SK-N-SH (cell line): Measurements from ENCODE around the gene FBXO40. TPM values are rescaled to one million over a fixed set of nuclear protein-coding genes. Genes with fewer than 3 reads are reported as not detected.

ENCODE experiments used
- CTCF ChIA-PET: fragments of 300-600, 350-600 bp; formaldehyde crosslinking; extraction: SDS; loops from one replicate; lab custom pipeline; 2021; lab: Yijun Ruan, JAX
- POLR2A ChIA-PET: fragments of 350-600 bp; sonication (Branson Sonifier 250); formaldehyde crosslinking; extraction: SDS; loops from one replicate; lab custom pipeline; 2020; ENCODE audit warnings: antibody characterized with exemption, inconsistent platforms; lab: Yijun Ruan, JAX
- DNase-seq: peaks from one replicate; pipeline ENCODE4 v3.0.0; 2012
- H2AFZ ChIP-seq: fragments of 200-600 bp; sonication (generic); 2 replicates; pipeline ENCODE4 v1.8.1; 2016; ENCODE audit warnings: antibody characterized with exemption, mild to moderate bottlenecking, low read depth
- H3F3A ChIP-seq: fragments of 200-600 bp; sonication (generic); replicated peaks from 2 replicates; pipeline ENCODE3; 2016; ENCODE audit warnings: antibody characterized with exemption, mild to moderate bottlenecking; ENCODE audit not compliant: insufficient read depth
- H3K27ac ChIP-seq, 2 experiments: fragments of 200-500 bp in 1 of 2; fragments of 200-600 bp in 1 of 2; sonication (Bioruptor generic) in 1 of 2; sonication (generic), shearing (Covaris generic) in 1 of 2; 2 replicates each; pipeline versions ENCODE4 v1.5.1 to v1.6.1; 2014 to 2016; ENCODE audit warnings: low read depth in 2 of 2, inconsistent platforms in 1 of 2, low read length in 1 of 2, mild to moderate bottlenecking in 1 of 2, mixed read lengths in 1 of 2
- H3K27me3 ChIP-seq: fragments of 200-600 bp; sonication (generic), shearing (Covaris generic); 2 replicates; pipeline ENCODE4 v1.6.1; 2016; ENCODE audit warnings: mixed run types; ENCODE audit not compliant: insufficient read depth
- H3K36me3 ChIP-seq, 2 experiments: fragments of 200-500 bp in 1 of 2; fragments of 200-600 bp in 1 of 2; sonication (Bioruptor generic) in 1 of 2; sonication (generic) in 1 of 2; replicated peaks in 1 of 2; 2 replicates each; pipeline versions ENCODE3 to v1.5.1; 2014 to 2016; ENCODE audit warnings: low read length in 1 of 2, mild to moderate bottlenecking in 1 of 2; ENCODE audit not compliant: insufficient read depth in 2 of 2, control insufficient read depth in 1 of 2
- H3K4me1 ChIP-seq, 2 experiments: fragments of 200-500 bp in 1 of 2; fragments of 200-600 bp in 1 of 2; sonication (Bioruptor generic) in 1 of 2; sonication (generic), shearing (Covaris generic) in 1 of 2; 2 replicates each; pipeline versions ENCODE4 v1.5.1 to v1.6.1; 2014 to 2016; ENCODE audit warnings: low read depth in 1 of 2, low read length in 1 of 2, mixed run types in 1 of 2; ENCODE audit not compliant: insufficient read depth in 2 of 2, control insufficient read depth in 1 of 2
- H3K4me2 ChIP-seq: fragments of 200-600 bp; sonication (generic), shearing (Covaris generic); 2 replicates; pipeline ENCODE4 v1.6.1; 2017; ENCODE audit warnings: mixed run types
- H3K4me3 ChIP-seq, 2 experiments: fragments of 200-500 bp in 1 of 2; fragments of 200-600 bp in 1 of 2; sonication (Bioruptor generic) in 1 of 2; sonication (generic), shearing (Covaris generic) in 1 of 2; 2 replicates each; pipeline versions ENCODE4 v1.5.1 to v1.8.1; 2014 to 2016; ENCODE audit warnings: low read depth in 2 of 2, inconsistent platforms in 1 of 2, low read length in 1 of 2, mild to moderate bottlenecking in 1 of 2, mixed read lengths in 1 of 2, moderate library complexity in 1 of 2
- H3K79me2 ChIP-seq: fragments of 200-600 bp; sonication (generic); 2 replicates; pipeline ENCODE4 v1.8.1; 2017; ENCODE audit warnings: mild to moderate bottlenecking; ENCODE audit not compliant: insufficient read depth
- H3K9ac ChIP-seq: fragments of 200-600 bp; sonication (generic); 2 replicates; pipeline ENCODE4 v1.6.1; 2017; ENCODE audit warnings: mixed run types
- H3K9me2 ChIP-seq: fragments of 200-600 bp; sonication (generic); 2 replicates; pipeline ENCODE4 v1.6.1; 2017; ENCODE audit warnings: mixed run types
- H3K9me3 ChIP-seq: fragments of 200-600 bp; sonication (generic); 2 replicates; pipeline ENCODE4 v1.6.1; 2017; ENCODE audit warnings: mixed run types, mild to moderate bottlenecking, moderate library complexity
- H4K20me1 ChIP-seq: fragments of 200-600 bp; sonication (generic); 2 replicates; pipeline ENCODE4 v1.6.1; 2017; ENCODE audit warnings: mild to moderate bottlenecking, mixed run types; ENCODE audit not compliant: insufficient read depth
- CHD2 ChIP-seq: fragments of 150-350 bp; IDR thresholded peaks from 2 replicates; pipeline ENCODE4 v1.6.1; 2018; ENCODE audit warnings: low read length; ENCODE audit not compliant: partially characterized antibody
- CTCF ChIP-seq: fragments of 200-600 bp; sonication (generic); IDR thresholded peaks from 2 replicates; pipeline ENCODE4 v1.6.1; 2017; ENCODE audit warnings: antibody characterized with exemption, mild to moderate bottlenecking, moderate library complexity
- EZH2phosphoT487 ChIP-seq: fragments of 200-600 bp; sonication (generic); IDR thresholded peaks from 2 replicates; pipeline ENCODE4 v1.6.1; 2017; ENCODE audit warnings: low read depth, mixed run types, mild to moderate bottlenecking, antibody characterized with exemption, moderate library complexity, borderline replicate concordance
- IRF3 ChIP-seq: fragments of 150-350 bp; IDR thresholded peaks from 2 replicates; pipeline ENCODE4 v1.6.1; 2016; ENCODE audit warnings: mild to moderate bottlenecking, low read depth, low read length
- MEF2A ChIP-seq: IDR thresholded peaks from 2 replicates; pipeline ENCODE4 v1.4.0; 2012; ENCODE audit warnings: low read depth, borderline replicate concordance
- MXI1 ChIP-seq: IDR thresholded peaks from 2 replicates; pipeline ENCODE4 v1.6.1; 2012; ENCODE audit warnings: mild to moderate bottlenecking, low read depth, low read length, improper control_type of control experiment
- NFIC ChIP-seq: IDR thresholded peaks from 2 replicates; pipeline ENCODE4 v1.4.0; 2012; ENCODE audit warnings: borderline replicate concordance
- PBX3 ChIP-seq: IDR thresholded peaks from 2 replicates; pipeline ENCODE4; 2012
- RCOR1 ChIP-seq: fragments of 150-350 bp; IDR thresholded peaks from 2 replicates; pipeline ENCODE4 v1.6.1; 2017; ENCODE audit warnings: antibody characterized with exemption, low read length
- REST ChIP-seq: IDR thresholded peaks from 2 replicates; pipeline ENCODE4 v1.6.1; 2012; ENCODE audit warnings: mild to moderate bottlenecking, low read depth, low read length, moderate library complexity
- SIN3A ChIP-seq: IDR thresholded peaks from 2 replicates; pipeline ENCODE4 v1.6.1; 2012; ENCODE audit warnings: low read depth, mild to moderate bottlenecking, low read length, moderate library complexity, borderline replicate concordance
- SMC3 ChIP-seq: IDR thresholded peaks from 2 replicates; pipeline ENCODE4 v1.6.1; 2012; ENCODE audit warnings: low read depth, low read length, improper control_type of control experiment
- TAF1 ChIP-seq: IDR thresholded peaks from 2 replicates; pipeline ENCODE4 v1.6.1; 2012; ENCODE audit warnings: low read depth, mild to moderate bottlenecking, low read length, moderate library complexity, borderline replicate concordance
- TCF12 ChIP-seq: IDR thresholded peaks from 2 replicates; pipeline ENCODE4 v1.4.0; 2012
- TEAD4 ChIP-seq: IDR thresholded peaks from 2 replicates; pipeline ENCODE4 v1.4.0; 2012; ENCODE audit warnings: mild to moderate bottlenecking, borderline replicate concordance; ENCODE audit not compliant: insufficient read depth
- USF1 ChIP-seq: IDR thresholded peaks from 2 replicates; pipeline ENCODE4 v1.4.0; 2012; ENCODE audit warnings: low read depth, borderline replicate concordance
- USF2 ChIP-seq: fragments of 150-350 bp; IDR thresholded peaks from 2 replicates; pipeline ENCODE4 v1.6.1; 2017; ENCODE audit warnings: antibody characterized with exemption, low read length, low read depth, borderline replicate concordance
- ZBTB33 ChIP-seq: IDR thresholded peaks from 2 replicates; pipeline ENCODE4 v1.4.0; 2012; ENCODE audit warnings: low read depth, borderline replicate concordance
- whole genome bisulfite sequencing: methylation state at CpG from one replicate; pipeline ENCODE4 v1.1.6; 2017; ENCODE audit warnings: low lambda C conversion rate; 5-methylcytosine and 5-hydroxymethylcytosine counted together
- polyA plus RNA-seq, 3 experiments: library from polyadenylated mRNA; depleted of rRNA; stranded (reverse); fragments of >200 nt; gene quantifications; 2 replicates each; pipeline ENCODE4 v1.2.3, GENCODE V29; 2012

Gene FBXO40
- polyA plus RNA-seq, 1 of the 3 experiments (the other 2 are of a cell fraction): not detected

- no peak overlapping the region for H3K27ac ChIP-seq
- no peaks in the 10 kb centered on the region for H3K79me2 ChIP-seq
- no peak overlapping the region for H2AFZ ChIP-seq
- no peak for DNase-seq
- H3K36me3 ChIP-seq: no peaks in the 10 kb centered on the region
- H3K4me1 ChIP-seq: no peaks in the 10 kb centered on the region
- no peaks in the 10 kb centered on the region for H3K9me3 ChIP-seq
- no peaks in the 10 kb centered on the region for H4K20me1 ChIP-seq
- H3K9me2 ChIP-seq: no peaks in the 10 kb centered on the region
- no peak overlapping the region for H3K4me3 ChIP-seq
- no peaks in the 10 kb centered on the region for H3K27me3 ChIP-seq
- H3K9ac ChIP-seq: no peak overlapping the region
- WGBS: 78% methylated on average over 9 of the region's 9 CpGs
- CTCF ChIA-PET: no interaction called here
- TF ChIP-seq TCF12 (no peak), TEAD4 (no peak), USF1 (no peak), SMC3 (no peak), NFIC (no peak), MXI1 (no peak), ZBTB33 (no peak), REST (no peak), TAF1 (no peak), SIN3A (no peak), EZH2phosphoT487 (no peak), CTCF (no peak), IRF3 (no peak), RCOR1 (no peak), MEF2A (no peak), CHD2 (no peak), USF2 (no peak), PBX3 (no peak)
- no peaks in the 10 kb centered on the region for H3F3A ChIP-seq
- POLR2A ChIA-PET: no interaction called here
- H3K4me2 ChIP-seq: no peak overlapping the region
These were observed 26.4 kb upstream of the FBXO40 start for GRCh38 chr3:121566773-121567172.
